ENCODE data around the gene ROR1. TPM values are rescaled to one million over a fixed set of nuclear protein-coding genes. Genes with fewer than 3 reads are reported as not detected.

Gene ROR1
- total and polyA plus RNA-seq, 2 of the 13 experiments (the other 11 are each of a cell fraction or from before 2014, with no cell fraction given) = 0.58 to 2.3 TPM

DNA sequence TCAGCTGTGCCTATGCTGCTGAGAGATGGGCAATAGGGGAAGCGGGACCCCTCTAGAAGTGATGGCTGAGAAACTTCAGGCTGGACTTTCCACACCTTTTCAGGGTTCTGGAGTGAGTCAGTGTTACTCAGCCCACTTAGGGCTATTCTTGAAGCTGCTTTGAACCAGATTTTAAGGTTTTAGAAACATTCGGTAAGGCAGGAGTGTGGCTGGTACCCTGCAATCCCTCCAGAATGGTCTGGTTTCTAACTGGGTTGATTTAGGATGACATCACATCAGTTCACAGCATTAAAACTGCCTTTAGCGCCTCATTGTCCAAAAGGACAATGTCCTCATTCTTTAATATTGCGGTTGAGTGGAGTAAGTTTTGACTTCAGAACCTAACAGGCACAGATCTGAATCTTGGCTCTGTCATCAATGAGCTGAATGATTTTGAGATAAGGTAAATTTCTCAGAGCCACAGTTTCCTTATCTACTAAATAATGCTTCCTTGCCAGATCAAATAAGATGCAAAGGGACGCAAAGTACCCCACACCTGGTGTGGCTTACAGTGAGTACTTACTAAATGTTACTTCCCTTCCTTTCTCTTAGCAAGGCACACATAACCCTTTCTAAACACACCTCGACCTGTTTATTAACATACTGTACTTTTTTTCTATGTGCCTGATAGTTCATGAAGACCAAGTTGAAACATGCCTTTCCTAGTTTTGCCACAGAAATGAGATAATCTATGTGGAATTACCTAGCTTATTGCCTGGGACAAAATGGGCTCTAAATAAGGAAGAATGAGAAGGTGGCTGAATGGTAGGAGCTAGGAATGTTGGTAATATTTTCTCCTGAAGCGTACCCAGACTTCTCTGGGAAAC lies 209.8 kb downstream of the ROR1 start:
- no peak for TF ChIP-seq ZBTB1 (CRISPR knock-in tag; IDR thresholded peaks at IDR 0.05; ENCODE audit: borderline replicate concordance)
- no peak for TF ChIP-seq SCMH1 (CRISPR knock-in tag; IDR thresholded peaks at IDR 0.05; ENCODE audit: borderline replicate concordance)
- no peak for TF ChIP-seq RAD21 (CRISPR knock-in tag; IDR thresholded peaks at IDR 0.05)
- TF ChIP-seq, protein P1, sequence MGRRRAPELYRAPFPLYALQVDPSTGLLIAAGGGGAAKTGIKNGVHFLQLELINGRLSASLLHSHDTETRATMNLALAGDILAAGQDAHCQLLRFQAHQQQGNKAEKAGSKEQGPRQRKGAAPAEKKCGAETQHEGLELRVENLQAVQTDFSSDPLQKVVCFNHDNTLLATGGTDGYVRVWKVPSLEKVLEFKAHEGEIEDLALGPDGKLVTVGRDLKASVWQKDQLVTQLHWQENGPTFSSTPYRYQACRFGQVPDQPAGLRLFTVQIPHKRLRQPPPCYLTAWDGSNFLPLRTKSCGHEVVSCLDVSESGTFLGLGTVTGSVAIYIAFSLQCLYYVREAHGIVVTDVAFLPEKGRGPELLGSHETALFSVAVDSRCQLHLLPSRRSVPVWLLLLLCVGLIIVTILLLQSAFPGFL (CRISPR knock-in tag; IDR thresholded peaks at IDR 0.05) = no peak
- no peak for TF ChIP-seq PTBP1 (IDR thresholded peaks at IDR 0.05; ENCODE audit: low read depth, low read length, poor library complexity, severe bottlenecking)
- no peak for TF ChIP-seq ZSCAN29 (CRISPR knock-in tag; conservative IDR thresholded peaks at IDR 0.05)
- Histone ChIP-seq H3K4me2 (ENCODE audit: low read depth, low read length) (no peak overlapping the region), H2AFZ (ENCODE audit: low read length) (no peak overlapping the region), H3K27me3 (ENCODE audit: control insufficient read depth in 1 of 2, insufficient read depth in 2 of 2, low read length in 2 of 2) (no peaks in the 10 kb centered on the region), H3K79me2 (ENCODE audit: insufficient read depth, low read length) (no peaks in the 10 kb centered on the region), H4K20me1 (ENCODE audit: insufficient read depth, low read length) (no peaks in the 10 kb centered on the region), H3K4me1 (ENCODE audit: insufficient read depth, low read length) (no peaks in the 10 kb centered on the region), H3K4me3 (replicated peaks in 1 of 3; ENCODE audit: insufficient read depth in 1 of 3, low read depth in 2 of 3, low read length in 3 of 3) (no peak overlapping the region), H3K36me3 (replicated peaks in 1 of 2; ENCODE audit: control insufficient read depth in 1 of 2, insufficient read depth in 2 of 2, low read length in 2 of 2) (no peaks in the 10 kb centered on the region), H3K27ac (ENCODE audit: extremely low read length, insufficient read depth, low read length) (no peak overlapping the region), H3K9ac (ENCODE audit: insufficient read depth, low read depth, low read length) (no peak overlapping the region), H3K9me3 (ENCODE audit: low read length) (no peaks in the 10 kb centered on the region)
- in situ Hi-C loops (cut with HindIII; ENCODE audit: extremely low pct_ligation_motif_present, low pct_unique_long_range_greater_than_20kb) (no loop called here), intact Hi-C loops (cut with micrococcal nuclease; ENCODE audit: unreplicated experiment) (no loop called here)
- no TSS peak for BruUV-seq (replicated peaks)
- FAIRE-seq = no peak
- 42% methylated on average over 6 of the region's 7 CpGs for WGBS (ENCODE audit: low lambda C conversion rate)
- CTCF ChIA-PET (ENCODE audit: low intra/inter-chr PET ratio, low total read pairs) = no interaction called here
- POLR2A ChIA-PET = no interaction called here
- ATAC-seq = no peak
- DNase-seq (ENCODE audit: low spot score) = no peak

Measured in HepG2 (cell line).